IPS-NIHi7 (cell line): ENCODE results near the gene KCNQ1.

Source experiments
- DNase-seq: peaks from one replicate; pipeline ENCODE4 v3.0.0; 2012; ENCODE audit warnings: mixed read lengths; ENCODE audit errors: extremely low spot score

KCNQ1 gene

GRCh38 chr11:2565447-2566222 lies 120.8 kb downstream of the KCNQ1 start:
- DNase-seq: no peak

GRCh38 chr11:2566223-2567025 lies 121.6 kb downstream of the KCNQ1 start:
- DNase-seq: peak; percentile 38

- DNase-seq: no peak
These were observed 122.3 kb downstream of the KCNQ1 start for GRCh38 chr11:2567026-2567671.

- DNase-seq: no peak
These were observed 124.5 kb downstream of the KCNQ1 start for GRCh38 chr11:2569321-2569721.

- no peak for DNase-seq
These were observed 125.0 kb downstream of the KCNQ1 start for GRCh38 chr11:2569731-2570210.

GRCh38 chr11:2570211-2570811 lies 125.5 kb downstream of the KCNQ1 start:
- DNase-seq: no peak

GRCh38 chr11:2570841-2571597 lies 126.2 kb downstream of the KCNQ1 start:
- DNase-seq: no peak

GRCh38 chr11:2571598-2572281 lies 126.9 kb downstream of the KCNQ1 start:
- DNase-seq: no peak

- no peak for DNase-seq
These were observed 127.9 kb downstream of the KCNQ1 start for GRCh38 chr11:2572491-2573239.

- no peak for DNase-seq
These were observed 128.6 kb downstream of the KCNQ1 start for GRCh38 chr11:2573240-2574042.

GRCh38 chr11:2574043-2574552 lies 129.3 kb downstream of the KCNQ1 start:
- DNase-seq: no peak

GRCh38 chr11:2574553-2575535 lies 130.0 kb downstream of the KCNQ1 start:
- DNase-seq: no peak

- DNase-seq: no peak
These were observed 130.8 kb downstream of the KCNQ1 start for GRCh38 chr11:2575591-2576051.

- DNase-seq: no peak
These were observed 131.3 kb downstream of the KCNQ1 start for GRCh38 chr11:2576111-2576510.

- DNase-seq: no peak
These were observed 131.7 kb downstream of the KCNQ1 start for GRCh38 chr11:2576549-2576948.

- DNase-seq: no peak
These were observed 132.5 kb downstream of the KCNQ1 start for GRCh38 chr11:2577031-2577990.
